ENCODE measurements around the gene RPRD2. TPM values are rescaled to one million over a fixed set of nuclear protein-coding genes. Genes with fewer than 3 reads are reported as not detected.

Gene RPRD2
- total RNA-seq, 1 donor from 2014 or later = 16.2 TPM

DNA sequence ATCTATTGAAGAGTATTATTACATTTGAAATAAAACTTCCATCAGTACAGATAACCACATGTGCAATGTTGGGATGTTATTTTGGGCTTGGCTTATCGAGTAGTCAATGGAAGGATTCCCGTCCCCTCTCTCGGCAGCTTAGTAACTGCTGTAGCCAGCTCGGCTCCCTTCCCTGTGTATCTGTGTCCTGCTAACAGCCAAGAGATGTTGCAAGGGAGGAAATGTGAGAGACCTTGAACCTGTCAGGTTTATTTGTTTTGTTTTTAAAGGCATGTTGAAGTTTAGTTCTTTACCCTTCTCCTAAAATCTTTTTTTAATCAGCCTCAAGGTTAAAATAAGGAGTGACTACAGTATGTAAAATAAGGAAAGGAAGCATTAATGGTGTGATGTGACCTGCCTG is 109.7 kb downstream of the RPRD2 start:
- DNase-seq = no peak

DNA sequence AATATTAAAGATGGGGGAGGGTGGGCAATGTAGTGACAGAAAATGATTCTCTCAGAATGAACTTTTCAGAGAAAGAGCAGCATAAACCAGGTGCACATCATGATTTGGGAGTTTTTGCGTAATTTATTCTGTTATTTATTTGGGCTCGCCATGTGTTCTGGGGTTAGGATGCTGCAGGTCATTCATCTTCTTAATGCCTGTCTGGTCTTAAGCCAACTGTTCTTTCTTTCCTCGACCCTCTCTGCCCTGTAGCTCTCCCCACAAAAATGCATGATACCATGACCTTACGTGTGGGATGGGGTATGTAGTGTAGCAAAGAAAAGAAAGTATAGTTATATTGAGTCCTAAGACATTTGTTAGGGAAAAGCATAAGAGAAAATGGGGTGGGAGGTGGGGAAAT is 110.9 kb downstream of the RPRD2 start:
- no peak for DNase-seq

DNA sequence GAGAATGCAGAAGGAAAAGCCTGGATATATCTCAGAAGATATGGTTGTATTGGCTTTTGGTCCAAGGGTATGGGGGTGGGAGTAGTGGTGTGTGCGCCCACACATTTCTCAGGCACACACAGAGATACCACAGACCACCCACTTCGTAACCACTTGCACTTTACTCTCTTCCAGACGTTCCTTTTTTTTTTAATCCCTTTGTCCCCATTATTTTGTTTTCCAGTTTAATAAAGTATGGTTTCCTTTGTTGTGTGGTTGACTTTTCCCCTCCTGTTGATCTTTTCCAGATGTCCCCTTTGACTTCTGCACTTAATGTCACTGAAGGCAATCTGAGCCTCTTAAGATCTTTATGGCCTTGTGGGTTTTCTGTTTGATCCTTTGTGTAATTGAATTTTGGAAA is 112.8 kb downstream of the RPRD2 start:
- DNase-seq = peak; percentile 16

DNA sequence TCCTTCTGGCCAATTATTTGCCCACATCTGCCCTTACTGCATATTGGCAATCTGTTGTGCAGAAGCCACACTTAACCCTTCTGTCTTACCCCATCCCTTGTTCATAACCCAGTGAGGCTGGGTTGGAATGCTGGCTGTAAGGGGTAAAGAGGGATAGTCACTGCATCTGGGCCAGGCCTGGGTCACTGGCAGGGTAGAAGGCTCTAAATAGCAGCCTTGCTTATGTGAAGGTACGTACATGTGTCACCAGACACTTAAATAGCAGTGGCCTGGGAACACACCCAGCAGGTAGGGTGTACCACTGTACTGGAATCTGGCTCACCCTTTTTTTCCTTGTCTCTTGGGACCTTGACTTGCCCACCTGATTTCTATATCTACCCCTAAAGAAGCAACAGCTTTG is 113.4 kb downstream of the RPRD2 start:
- no peak for DNase-seq

DNA sequence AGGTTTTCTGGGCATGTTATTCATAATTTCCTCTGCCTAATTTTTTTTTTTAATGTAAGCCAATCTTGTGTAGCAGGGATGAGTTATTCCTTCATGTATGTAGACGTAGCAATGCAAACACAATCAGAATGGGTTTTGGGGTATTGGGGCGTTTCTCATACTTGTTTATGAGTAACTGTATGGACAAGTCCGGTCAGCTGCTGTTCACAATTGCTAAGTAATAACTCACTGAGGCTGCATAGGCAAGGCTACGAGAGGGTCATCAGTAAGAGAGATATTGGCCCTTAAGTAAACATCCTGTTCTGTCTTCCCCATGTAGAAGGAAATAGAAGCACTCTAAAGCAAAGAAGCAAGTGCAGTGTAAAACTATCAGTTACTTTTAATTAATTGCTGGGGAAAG is 113.8 kb downstream of the RPRD2 start:
- no peak for DNase-seq

DNA sequence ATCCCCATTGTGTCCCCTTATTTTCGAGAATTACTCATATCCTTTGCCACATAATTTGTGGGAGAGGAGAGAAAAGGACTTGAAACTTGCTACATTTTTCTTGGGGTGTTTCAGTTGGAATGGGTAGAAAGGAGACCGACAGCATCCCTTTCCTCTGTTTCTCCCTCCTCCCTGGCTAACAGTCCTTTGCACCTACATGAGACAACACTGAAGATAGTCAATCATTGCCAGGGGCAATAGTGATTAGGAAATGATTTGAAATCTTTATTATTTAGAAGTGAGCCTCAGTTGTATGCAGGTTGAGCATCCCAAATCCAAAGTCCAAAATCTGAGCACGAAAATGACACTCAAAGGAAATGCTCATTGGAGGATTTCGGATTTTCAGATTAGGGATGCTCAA is 115.4 kb downstream of the RPRD2 start:
- no peak for DNase-seq

DNA sequence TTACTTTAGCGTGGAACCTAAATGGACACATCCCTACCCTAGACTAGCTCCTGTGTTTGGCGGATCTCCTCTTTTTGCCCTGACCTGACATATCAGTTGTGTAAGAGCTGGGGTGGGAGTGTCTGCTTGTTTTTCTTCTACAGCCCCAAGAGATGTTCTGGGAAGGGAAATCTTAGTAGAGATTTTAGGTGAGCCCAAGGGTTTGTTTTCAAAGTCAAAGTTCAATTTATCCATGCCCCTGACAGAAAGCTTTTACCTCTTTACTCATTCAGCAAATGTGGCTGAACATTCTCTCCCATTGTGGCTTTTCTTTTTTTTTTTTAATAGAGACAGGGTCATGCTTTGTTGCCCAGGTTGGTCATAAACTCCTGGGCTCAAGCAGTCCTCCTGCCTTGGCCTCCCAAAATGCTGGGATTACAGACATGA is 116.0 kb downstream of the RPRD2 start:
- DNase-seq = no peak

DNA sequence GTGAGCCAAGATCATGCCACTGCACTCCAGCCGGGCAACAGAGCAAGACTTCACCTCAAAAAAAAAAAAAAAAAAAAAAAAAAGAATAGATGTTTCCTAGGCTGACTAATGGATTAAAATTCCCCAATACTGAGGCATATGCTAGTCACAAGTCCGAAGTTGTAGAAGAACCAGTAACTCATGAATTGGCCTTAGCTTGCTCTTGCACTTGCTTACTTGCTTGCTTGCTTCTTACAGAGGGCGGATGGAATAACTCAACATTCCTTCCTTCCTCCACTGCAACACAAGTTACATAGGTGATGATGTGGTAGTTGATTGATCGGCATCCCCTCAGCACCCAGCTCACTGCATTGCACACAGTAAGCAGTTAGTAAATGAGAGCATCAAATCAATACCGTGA is 120.5 kb downstream of the RPRD2 start:
- DNase-seq = no peak

DNA sequence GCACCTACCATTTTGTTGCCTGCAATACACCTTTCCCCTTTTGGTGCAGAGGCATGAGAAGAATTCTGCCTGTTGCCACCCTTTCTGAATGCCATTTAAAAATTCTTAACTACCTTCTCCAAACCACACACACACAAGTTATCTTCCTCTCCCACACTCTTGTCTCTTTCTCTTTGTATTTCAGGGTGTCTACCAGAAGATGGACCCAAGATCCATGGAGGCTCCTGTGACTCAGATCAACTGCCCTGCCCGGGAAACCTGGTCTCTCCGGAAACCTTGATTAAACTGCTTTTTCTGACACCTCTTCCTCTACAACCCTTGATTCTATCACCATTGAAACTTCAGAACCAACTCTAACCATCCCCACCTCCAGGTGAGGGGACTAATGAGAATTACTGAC is 120.9 kb downstream of the RPRD2 start:
- no peak for DNase-seq

DNA sequence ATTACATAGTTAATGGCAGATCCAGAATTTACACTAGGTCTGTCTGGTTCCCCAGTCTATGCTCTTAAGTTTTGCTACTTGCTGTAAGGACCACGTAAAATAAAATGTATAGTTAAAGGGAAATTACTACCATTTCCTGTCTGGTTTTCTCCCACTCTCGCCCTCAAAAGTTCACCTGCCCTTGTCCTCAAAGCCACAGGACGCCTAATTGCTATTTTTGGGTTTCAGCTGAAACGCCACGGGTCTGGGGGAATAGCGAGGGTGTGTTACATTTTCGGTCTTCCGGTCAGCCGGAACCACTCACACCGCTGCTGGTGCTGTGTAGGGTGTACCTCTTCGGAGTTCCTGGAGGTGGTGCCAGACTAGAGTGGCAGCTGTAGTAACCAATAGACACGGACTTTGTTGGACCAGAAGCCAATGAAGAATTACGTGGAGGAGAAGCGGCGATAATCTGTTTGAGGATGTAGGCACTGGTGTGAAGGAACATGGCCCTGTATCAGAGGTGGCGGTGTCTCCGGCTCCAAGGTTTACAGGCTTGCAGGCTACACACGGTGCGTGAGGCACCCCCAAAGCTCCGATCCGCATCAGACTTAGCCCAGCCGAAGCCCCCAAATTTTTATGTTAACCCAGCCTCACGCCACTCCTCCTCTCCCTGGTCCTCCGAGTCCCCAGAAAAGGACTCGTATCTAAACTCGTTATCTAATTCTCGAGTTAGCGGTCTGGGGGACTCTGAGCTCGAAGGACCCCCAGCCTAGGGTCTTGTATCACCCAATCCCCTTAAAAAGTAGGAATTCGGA is 123.2 kb downstream of the RPRD2 start, which contains the start of gene TARS2:
TARS2 (plus strand) TSS at position 454 of the 797 bp plus-strand sequence; CDS start at position 486, 32 bp downstream.
- DNase-seq = peak; percentile 95

DNA sequence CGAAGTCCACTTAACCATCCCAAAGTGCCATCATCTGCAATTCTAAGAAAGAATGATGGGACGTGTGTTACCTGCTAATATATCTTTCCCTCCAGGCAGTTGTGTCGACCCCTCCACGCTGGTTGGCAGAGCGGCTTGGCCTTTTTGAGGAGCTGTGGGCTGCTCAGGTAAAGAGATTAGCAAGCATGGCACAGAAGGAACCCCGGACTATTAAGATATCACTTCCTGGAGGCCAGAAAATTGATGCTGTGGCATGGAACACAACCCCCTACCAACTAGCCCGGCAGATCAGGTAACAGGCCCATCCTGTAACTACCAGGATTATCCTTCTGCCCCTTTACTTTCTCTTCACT is 123.8 kb downstream of the RPRD2 start:
- DNase-seq = no peak

DNA sequence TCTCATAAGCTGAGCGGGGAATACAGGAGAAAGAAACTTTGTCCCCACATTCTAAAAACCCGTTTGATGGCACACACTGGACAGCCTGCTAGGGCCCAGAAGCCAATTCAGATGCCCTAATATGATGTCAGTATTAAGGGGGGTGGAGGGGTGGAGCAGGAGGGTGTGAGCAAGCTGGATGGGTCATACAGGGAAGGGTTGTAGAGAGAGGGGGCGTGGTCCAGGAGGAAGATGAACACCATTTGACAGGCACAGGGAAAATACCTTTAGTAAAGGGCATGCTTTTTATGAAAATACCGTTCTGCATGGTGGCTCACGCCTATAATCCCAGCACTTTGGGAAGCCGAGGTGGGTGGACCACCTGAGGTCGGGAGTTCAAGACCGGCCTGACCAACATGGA is 129.2 kb downstream of the RPRD2 start:
- no peak for DNase-seq

DNA sequence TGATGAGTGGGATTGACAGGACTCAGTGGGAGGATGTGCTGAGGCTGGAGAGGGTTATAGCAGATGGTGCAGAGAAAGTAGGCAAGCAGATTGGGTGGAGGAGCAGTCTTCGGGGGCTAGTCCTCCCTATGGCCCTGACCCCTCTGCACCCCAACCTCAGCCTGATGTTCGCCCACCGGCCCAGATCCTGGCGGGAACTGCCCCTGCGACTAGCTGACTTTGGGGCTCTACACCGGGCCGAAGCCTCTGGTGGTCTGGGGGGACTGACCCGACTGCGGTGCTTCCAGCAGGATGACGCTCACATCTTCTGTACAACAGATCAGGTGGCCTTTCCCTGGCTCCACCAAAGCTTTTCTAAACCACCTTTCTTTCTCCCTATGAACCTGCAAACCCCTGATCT is 134.4 kb downstream of the RPRD2 start:
- no peak for DNase-seq

DNA sequence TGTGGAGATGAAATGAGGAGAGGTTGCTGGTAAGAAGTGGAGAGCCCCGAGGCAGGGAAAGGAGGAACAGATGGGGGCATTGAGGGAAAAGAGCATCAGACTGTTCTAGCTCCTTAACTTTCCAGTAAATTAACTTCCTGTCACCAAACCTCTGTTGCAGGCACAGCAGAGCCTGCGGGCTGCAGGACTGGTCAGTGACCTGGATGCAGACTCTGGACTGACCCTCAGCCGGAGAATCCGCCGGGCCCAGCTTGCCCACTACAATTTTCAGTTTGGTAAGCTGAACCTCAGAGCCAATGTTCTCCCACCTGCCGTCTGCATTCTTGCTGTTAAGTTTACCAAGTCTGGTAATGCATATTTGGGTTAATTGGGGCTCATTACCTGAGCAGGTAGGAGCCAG is 141.5 kb downstream of the RPRD2 start:
- no peak for DNase-seq

DNA sequence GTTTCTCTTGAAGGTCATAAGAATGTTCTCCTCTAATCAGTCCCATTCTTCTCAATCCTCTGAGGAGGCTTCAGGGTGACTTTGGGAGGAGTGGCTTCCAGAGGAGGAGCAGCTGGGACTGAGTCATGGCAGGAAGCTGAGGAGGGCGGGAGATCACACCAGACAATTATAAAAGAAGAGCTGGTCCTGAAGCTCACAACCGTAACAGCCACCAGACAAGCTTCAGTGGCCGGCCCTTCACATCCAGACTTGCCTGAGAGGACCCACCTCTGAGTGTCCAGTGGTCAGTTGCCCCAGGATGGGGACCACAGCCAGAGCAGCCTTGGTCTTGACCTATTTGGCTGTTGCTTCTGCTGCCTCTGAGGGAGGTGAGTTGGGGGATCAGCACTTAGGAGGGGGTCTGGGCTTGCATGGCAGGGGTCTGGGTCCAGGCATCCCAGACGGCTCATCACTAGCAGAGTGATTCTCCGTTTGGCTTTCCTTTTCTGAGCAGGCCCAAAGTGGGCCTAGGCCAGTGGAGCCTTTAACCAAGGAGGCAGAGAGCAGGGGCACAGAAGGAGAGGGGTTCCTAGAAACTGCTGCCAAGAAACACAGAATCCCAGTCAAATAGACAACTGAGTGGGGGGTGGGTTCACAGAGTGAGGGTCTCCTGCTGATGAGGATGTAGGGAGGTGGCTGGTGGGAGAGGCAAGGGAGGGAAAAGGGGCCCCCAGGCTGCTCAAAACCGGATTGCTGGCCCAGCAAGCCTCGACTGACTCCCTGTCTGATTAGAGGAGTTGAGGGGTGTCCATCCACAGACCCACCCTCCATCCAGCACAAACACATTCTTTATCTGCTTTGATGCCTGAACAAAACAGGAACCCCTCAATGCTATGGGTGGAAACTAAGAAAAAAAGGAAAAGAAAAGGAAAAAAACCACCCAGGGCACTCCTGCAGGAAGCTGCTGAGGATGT is 144.2 kb downstream of the RPRD2 start, which contains the start of gene ECM1:
ECM1 (plus strand) TSS at position 198 of the 953 bp plus-strand sequence; CDS start at position 299, 101 bp downstream.
- DNase-seq = peak; percentile 31

DNA sequence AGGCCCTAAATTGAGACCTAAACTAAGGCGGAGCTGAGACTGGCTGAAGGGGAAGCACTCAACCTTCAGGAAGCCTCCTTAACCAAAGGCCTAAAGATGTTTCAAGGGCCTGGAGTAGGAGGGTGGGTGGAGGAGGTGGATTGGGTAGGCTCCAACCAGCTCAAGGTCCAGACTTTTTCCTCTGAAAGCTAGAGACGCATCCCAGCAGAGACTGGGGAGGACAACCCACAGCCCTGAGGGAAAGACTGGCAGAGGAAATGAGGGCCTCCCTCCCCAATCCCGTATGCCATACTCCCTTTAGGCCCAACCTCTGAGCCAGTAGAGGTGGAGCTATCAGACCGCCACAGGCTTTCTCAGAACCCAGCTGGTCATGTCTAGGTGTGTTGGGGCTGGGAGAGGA is 145.0 kb downstream of the RPRD2 start:
- no peak for DNase-seq

DNA sequence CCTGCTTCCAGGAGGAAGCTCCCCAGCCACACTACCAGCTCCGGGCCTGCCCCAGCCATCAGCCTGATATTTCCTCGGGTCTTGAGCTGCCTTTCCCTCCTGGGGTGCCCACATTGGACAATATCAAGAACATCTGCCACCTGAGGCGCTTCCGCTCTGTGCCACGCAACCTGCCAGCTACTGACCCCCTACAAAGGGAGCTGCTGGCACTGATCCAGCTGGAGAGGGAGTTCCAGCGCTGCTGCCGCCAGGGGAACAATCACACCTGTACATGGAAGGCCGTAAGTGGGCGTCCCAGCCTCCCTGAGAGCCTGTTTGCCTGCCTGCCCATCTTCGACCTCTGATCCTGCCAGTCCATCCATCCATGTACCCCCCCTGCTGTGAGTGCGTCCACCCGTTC is 147.6 kb downstream of the RPRD2 start:
- DNase-seq = no peak

DNA sequence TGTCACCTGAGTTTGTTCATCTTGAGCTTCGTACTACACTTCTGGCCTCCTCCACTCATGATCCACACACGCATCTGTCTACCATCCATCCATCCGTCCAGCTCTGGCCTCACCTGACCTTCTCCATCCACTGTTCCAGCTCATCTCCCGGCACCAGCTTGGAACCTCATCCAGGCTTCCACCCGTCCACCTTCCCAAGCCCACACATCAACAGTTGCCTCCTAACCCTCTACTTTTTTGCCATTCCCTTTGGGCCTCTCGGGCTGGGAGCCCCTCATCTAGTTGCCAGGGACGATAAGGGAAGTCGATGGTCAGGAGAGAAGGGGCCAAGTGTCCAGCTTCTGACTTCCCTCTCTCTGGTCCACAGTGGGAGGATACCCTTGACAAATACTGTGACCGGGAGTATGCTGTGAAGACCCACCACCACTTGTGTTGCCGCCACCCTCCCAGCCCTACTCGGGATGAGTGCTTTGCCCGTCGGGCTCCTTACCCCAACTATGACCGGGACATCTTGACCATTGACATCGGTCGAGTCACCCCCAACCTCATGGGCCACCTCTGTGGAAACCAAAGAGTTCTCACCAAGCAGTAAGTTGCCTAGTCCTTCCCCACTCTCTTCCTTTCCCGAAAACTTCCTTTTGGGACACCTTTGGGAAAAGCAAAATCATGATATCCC is 148.2 kb downstream of the RPRD2 start:
- no peak for DNase-seq

DNA sequence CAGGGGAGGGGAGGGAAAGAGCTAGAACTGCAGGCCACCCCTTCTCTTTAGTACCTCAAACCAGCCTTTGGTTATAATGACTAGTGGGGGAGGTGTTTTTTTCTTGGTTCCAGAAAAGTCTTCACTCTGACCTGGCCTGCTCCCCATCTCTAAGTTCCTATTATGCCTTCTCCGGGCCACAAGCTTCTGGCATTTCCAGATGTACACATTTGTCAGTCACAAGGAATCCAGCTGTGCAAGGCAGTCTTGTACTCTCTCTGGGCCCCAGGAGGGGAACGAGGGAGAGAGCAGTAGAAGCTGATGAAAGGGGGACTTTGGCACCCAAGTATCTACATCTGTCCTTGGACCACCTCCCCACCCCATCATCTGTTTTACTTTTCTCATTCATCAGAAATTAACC is 148.9 kb downstream of the RPRD2 start:
- no peak for DNase-seq

DNA sequence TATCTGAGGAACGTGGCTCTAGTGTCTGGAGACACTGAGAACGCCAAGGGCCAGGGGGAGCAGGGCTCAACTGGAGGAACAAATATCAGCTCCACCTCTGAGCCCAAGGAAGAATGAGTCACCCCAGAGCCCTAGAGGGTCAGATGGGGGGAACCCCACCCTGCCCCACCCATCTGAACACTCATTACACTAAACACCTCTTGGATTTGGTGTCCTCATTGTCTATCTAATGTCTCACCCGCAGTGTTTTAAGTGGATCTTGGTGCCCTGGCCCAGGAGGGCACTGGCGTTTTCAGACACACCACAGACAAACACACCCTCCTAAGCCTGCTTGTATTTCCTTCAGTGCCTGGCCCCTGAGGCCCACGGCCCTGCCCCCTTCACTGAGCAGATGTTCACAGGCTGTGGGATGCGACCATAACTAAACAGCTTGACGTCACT is 149.4 kb downstream of the RPRD2 start:
- peak; percentile 7 for DNase-seq

DNA sequence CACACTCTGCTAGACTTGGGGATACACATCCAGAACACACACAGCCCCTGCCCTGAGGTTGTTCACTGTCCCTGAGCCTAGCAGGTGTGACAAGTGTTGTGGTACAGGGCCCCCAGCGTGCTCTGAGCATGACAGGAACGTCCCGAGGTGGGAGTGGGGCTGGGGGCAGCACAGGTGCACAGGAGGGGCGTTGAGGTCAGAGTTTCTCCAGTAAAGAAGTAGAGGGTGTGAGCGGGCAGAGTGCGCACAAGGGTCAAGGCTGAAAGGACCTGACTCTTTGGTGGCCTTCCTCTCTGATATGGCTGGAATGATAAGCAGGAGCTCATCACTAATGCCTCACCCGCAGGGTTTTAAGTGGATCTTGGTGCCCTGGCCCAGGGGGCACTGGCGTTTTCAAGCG is 150.3 kb downstream of the RPRD2 start:
- DNase-seq = no peak

DNA sequence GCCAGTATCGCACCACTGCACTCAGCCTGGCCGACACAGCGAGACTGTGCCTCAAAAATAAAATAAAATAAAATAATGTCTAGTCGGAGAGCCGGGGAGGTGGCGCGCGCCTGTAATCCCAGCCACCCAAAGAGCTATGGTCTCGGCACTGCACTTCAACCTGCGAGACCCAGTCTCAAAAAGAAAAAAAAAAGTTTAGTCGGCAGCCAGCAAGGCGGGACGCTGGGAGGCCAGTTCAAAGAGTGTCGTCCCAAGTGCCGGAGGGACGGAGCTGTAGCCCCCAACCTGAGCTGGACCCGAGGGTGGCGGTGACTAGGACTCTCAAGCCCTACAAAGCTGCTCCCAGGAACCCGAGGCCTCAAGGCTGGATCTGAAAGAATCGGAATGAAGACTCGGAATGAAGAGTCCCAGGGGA is 151.0 kb downstream of the RPRD2 start:
- no peak for DNase-seq
